HG03159 (cell line): ENCODE data around the gene PDE9A.
"Not testable (repeated sequence)": the region's sequence is repeated elsewhere in the genome, so short reads cannot be mapped to it uniquely, and the experiment has no call there.

Source experiments
- ATAC-seq: cut with Tn5 transposase; IDR thresholded peaks from one replicate; pipeline ENCODE4 v1.9.1; 2021; ENCODE audit warnings: mild to moderate bottlenecking, moderate library complexity; ENCODE audit not compliant: unreplicated experiment

PDE9A gene

GRCh38 chr21:42704861-42705260, 51.4 kb downstream of the PDE9A start:
- no peak for ATAC-seq

GRCh38 chr21:42705346-42705745, 51.9 kb downstream of the PDE9A start:
- ATAC-seq = no peak

- no peak for ATAC-seq
Measured at GRCh38 chr21:42705746-42706374, 52.4 kb downstream of the PDE9A start.

GRCh38 chr21:42706765-42707164, 53.3 kb downstream of the PDE9A start:
- no peak for ATAC-seq

- no peak for ATAC-seq
Measured at GRCh38 chr21:42707207-42707830, 53.9 kb downstream of the PDE9A start.

GRCh38 chr21:42708107-42708506, 54.7 kb downstream of the PDE9A start:
- ATAC-seq = no peak

- not testable (repeated sequence) for ATAC-seq
Measured at GRCh38 chr21:42708916-42709315, 55.5 kb downstream of the PDE9A start.

- ATAC-seq = no peak
Measured at GRCh38 chr21:42711667-42712066, 58.2 kb downstream of the PDE9A start.

- ATAC-seq = not testable (repeated sequence)
Measured at GRCh38 chr21:42715427-42715826, 62.0 kb downstream of the PDE9A start.

- no peak for ATAC-seq
Measured at GRCh38 chr21:42716074-42716473, 62.7 kb downstream of the PDE9A start.

GRCh38 chr21:42720484-42720883, 67.1 kb downstream of the PDE9A start:
- not testable (repeated sequence) for ATAC-seq

- no peak for ATAC-seq
Measured at GRCh38 chr21:42721341-42721824, 68.0 kb downstream of the PDE9A start.

- no peak for ATAC-seq
Measured at GRCh38 chr21:42722153-42722552, 68.7 kb downstream of the PDE9A start.

GRCh38 chr21:42722808-42723473, 69.5 kb downstream of the PDE9A start:
- ATAC-seq = no peak

- ATAC-seq = no peak
Measured at GRCh38 chr21:42724226-42724920, 71.0 kb downstream of the PDE9A start.

GRCh38 chr21:42725416-42725930, 72.1 kb downstream of the PDE9A start:
- ATAC-seq = no peak

- no peak for ATAC-seq
Measured at GRCh38 chr21:42731264-42732032, 78.0 kb downstream of the PDE9A start.

GRCh38 chr21:42732033-42732410, 78.6 kb downstream of the PDE9A start:
- no peak for ATAC-seq

GRCh38 chr21:42733037-42733627, 79.7 kb downstream of the PDE9A start:
- no peak for ATAC-seq

- ATAC-seq = no peak
Measured at GRCh38 chr21:42733874-42734273, 80.5 kb downstream of the PDE9A start.
